ENCODE results near the gene NPC1L1.
"Not testable (repeated sequence)": the region's sequence is repeated elsewhere in the genome, so short reads cannot be mapped to it uniquely, and the experiment has no call there.

Gene NPC1L1

DNA sequence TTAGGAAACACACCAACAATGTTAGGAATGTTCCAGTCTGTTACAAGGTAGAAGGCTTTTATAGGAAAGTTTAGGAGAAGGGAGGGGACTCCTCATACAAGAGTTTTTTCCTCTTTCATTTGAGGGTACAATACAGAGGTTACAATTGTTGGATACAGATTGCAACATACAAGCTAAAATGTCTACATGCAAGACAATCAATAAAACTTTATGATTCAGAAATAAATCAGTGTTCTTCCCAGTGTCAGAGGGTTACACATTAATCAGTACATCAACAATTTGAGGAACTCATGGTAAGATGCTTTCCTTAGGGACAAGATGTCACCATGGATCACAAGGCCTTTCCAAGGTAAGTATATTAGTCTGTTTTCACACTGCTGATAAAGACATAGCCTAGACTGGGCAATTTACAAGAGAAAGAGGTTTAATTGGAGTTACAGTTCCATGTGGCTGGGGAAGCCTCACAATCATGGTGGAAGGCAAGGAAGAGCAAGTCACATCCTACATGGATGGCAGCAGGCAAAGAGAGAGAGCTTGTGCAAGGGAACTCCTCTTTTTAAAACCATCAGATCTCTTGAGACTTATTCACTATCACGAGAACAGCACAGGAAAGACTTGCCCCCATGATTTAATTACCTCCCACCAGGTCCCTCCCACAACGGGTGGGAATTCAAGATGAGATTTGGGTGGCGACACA, 34.4 kb downstream of the NPC1L1 start:
- DNase-seq (ENCODE audit: low read depth, low spot score), result not testable (repeated sequence)

- DNase-seq (ENCODE audit: low read depth, low spot score), result no peak
Observed at GRCh38 chr7:44505595-44505994, 35.5 kb downstream of the NPC1L1 start.

DNA sequence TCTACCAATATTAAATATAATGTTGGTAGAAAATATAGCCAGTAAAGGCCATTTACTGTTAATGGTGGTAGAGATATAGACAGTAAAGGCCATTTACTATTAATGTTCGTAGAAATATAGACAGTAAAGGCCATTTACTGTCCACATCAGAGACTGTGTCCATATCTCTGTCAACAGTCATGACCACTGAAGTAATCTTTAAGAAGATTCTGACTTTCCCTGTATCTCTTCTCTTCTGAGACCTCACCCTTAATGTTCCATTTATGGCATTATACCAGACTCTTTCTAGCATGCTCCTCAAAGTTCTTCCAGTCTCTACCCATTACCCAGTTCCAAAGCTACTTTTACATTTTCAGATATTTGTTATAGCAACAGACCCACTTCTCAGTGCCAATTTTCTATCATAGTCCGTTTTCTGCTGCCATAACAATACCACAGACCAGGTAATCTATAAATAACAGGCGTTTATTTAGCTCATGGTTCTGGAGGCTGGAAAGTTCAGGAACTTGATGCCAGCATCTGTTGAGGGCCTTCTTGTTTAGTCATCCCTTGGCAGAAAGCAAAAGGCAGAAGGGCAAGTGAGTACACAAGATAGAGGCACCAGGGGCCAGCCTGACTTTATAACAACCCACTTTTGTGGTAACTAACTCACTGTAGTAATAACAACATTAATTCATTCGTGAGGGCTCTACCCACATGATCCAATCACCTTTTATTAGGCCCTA, 42.7 kb downstream of the NPC1L1 start:
- DNase-seq (ENCODE audit: low read depth, low spot score), result no peak

GRCh38 chr7:44497155-44498027, 43.7 kb downstream of the NPC1L1 start:
- no peak for DNase-seq (ENCODE audit: low read depth, low spot score)

DNA sequence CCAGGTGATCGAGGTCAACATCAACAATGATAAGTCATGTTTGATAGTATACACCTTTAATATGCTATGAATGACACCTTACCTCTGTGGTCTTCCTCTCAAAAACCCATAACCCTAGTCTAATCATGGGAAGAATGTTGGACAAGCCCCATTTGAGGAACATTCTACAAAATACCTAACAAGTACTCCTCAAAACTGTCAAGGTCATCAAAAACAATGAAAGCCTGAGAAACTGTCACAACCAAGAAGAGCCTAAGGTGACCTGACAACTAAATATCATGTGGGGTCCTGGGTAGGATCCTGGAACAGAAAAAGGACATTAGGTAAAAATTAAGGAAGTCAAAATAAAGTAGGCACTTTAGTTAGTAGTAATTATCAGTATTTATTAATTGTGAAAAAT, 44.7 kb downstream of the NPC1L1 start:
- DNase-seq (ENCODE audit: low read depth, low spot score), result no peak

GRCh38 chr7:44494960-44495359, 46.2 kb downstream of the NPC1L1 start:
- DNase-seq (ENCODE audit: low read depth, low spot score), result no peak

- no peak for DNase-seq (ENCODE audit: low read depth, low spot score)
Observed at GRCh38 chr7:44491229-44491628, 49.9 kb downstream of the NPC1L1 start.

- peak; percentile 56 for DNase-seq (ENCODE audit: low read depth, low spot score)
Observed at GRCh38 chr7:44490351-44491200, 50.6 kb downstream of the NPC1L1 start, which contains the start of gene NUDCD3. NUDCD3 (minus strand) TSS chr7:44490658; CDS start chr7:44490600, 58 bp downstream.

DNA sequence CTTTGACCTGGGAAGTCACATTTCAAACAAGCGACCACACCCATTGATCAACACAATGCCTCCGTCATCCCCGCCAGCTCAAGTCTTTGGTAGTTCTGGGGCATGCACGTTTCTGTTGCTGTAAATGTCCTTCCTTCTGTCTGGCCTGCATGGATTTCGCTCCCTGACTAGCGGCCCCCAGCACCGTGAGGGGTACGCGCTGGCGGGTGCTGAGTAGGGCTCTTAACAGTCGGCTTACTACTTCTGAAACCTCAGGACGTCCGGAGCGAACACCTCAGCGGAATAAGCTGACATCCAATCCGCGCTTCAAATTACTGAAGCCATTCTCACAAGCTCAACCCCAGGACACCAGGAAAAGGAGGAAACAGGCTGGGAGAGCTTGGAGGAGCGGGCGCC, 51.2 kb downstream of the NPC1L1 start:
- DNase-seq (ENCODE audit: low read depth, low spot score), result no peak

DNA sequence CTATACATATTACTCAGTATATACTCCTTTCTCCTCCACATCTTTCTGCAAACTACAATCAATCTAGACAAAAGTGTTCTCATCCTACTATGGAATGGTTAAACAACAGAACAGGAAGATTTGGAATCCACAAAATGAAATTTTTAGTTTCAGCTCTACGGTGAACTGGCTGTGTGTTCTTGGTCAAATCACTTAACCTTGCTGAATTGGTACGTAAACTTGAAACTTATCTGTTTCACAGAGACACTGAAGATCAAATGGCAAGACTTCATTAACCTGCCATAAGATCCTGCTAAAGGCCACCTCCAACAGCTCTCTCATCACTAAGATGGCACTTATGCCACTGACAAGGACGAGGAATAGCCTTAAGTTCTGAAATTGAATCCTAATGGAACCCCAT, 52.2 kb downstream of the NPC1L1 start:
- DNase-seq (ENCODE audit: low read depth, low spot score), result no peak

DNA sequence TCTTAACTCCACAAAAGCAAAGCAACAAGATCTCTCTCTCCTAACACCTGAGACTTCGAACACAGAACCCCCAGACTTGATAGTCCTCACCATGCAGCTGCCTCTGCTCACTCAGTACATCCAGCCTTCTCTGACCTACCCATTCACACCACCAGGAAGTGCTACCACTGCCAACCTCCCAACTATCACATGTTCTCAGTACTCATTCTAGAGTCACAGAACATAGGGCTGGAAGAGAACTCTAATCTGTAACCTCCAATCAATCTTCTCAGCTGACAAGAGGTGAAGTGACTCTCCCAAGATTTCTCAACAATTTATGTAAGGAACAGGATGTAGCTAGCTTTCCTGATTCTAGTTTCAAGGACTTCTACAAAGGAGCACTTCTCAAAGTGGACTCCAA, 54.4 kb downstream of the NPC1L1 start:
- DNase-seq (ENCODE audit: low read depth, low spot score), result no peak

DNA sequence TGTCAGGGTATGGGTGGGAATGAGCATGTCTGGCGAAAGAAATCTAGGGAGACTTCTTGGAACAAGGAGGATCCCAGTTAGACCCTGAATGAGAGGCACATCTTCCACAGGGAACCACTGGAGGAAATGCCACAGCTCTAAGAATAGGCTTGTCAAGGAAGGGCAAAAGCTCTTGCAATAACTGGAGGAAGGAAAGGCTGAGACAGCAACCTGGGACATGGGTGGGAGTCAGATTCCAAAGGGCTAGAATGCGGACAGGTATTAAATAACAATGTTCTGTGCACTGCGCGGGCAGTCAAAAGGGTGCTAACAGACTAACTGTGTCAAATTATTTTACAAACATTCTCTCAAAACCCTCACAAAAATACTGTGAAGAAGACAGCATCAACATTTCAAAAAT, 55.1 kb downstream of the NPC1L1 start:
- no peak for DNase-seq (ENCODE audit: low read depth, low spot score)

GRCh38 chr7:44484482-44485313, 56.4 kb downstream of the NPC1L1 start:
- DNase-seq (ENCODE audit: low read depth, low spot score), result no peak

- DNase-seq (ENCODE audit: low read depth, low spot score), result no peak
Observed at GRCh38 chr7:44482502-44483485, 58.3 kb downstream of the NPC1L1 start.

DNA sequence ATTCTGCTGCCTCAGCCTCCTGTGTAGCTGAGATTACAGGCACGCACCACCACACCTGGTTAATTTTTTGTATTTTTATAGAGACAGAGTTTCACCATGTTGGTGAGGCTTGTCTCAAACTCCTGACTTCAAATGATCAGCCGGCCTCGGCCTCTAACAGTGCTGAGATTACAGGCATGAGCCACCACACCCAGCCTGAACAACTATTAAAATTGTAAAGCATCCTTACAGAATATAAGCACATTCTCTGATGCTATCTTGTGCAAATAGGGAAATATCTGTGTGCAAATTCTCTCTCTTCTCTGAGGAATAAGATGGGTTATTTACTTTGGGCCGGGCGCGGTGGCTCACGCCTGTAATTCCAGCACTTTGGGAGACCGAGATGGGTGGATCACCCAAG, 63.2 kb downstream of the NPC1L1 start:
- DNase-seq (ENCODE audit: low read depth, low spot score), result no peak

- DNase-seq (ENCODE audit: low read depth, low spot score), result peak; percentile 32
Observed at GRCh38 chr7:44477063-44477830, 63.9 kb downstream of the NPC1L1 start.

GRCh38 chr7:44476313-44476712, 64.8 kb downstream of the NPC1L1 start:
- DNase-seq (ENCODE audit: low read depth, low spot score), result no peak

GRCh38 chr7:44473295-44473694, 67.8 kb downstream of the NPC1L1 start:
- DNase-seq (ENCODE audit: low read depth, low spot score), result no peak
